ACC112 (cell line): Measurements from ENCODE around the gene SFXN5.

Source experiments
- H2AFZ ChIP-seq: fragments of 200-600 bp; sonication (generic); one replicate; pipeline ENCODE4 v1.6.0; 2017; ENCODE audit warnings: antibody characterized with exemption, low read length; ENCODE audit not compliant: unreplicated experiment
- H3K27ac ChIP-seq: fragments of 200-600 bp; sonication (generic); 2 replicates; pipeline ENCODE4 v1.5.1; 2014; ENCODE audit warnings: low read depth, mild to moderate bottlenecking, antibody characterized with exemption, low read length, moderate library complexity
- H3K27me3 ChIP-seq: fragments of 200-600 bp; sonication (generic); 2 replicates; pipeline ENCODE4 v1.6.1; 2014; ENCODE audit warnings: mild to moderate bottlenecking, antibody characterized with exemption, low read length, moderate library complexity, mixed read lengths; ENCODE audit not compliant: insufficient read depth
- H3K36me3 ChIP-seq: fragments of 200-600 bp; sonication (generic); 2 replicates; pipeline ENCODE4 v1.6.1; 2016; ENCODE audit warnings: mild to moderate bottlenecking, antibody characterized with exemption, low read length, moderate library complexity, mixed read lengths; ENCODE audit not compliant: insufficient read depth
- H3K4me1 ChIP-seq: fragments of 200-600 bp; sonication (generic); one replicate; pipeline ENCODE4 v1.6.1; 2016; ENCODE audit warnings: low read length, mixed read lengths; ENCODE audit not compliant: insufficient read depth, unreplicated experiment, control insufficient read depth
- H3K4me3 ChIP-seq: fragments of 200-600 bp; sonication (generic); 2 replicates; pipeline ENCODE4 v1.5.1; 2014; ENCODE audit warnings: mild to moderate bottlenecking, low read depth, low read length
- H3K79me2 ChIP-seq: fragments of 200-600 bp; sonication (generic); one replicate; pipeline ENCODE4 v1.6.0; 2016; ENCODE audit warnings: low read length; ENCODE audit not compliant: control insufficient read depth, unreplicated experiment, insufficient read depth

The SFXN5 gene

GRCh38 chr2:72933207-72933606 is 138.3 kb downstream of the SFXN5 start:
- Histone ChIP-seq H3K4me1 (peaks cover 15% of the 10 kb centered on the region), H3K36me3 (no peaks in the 10 kb centered on the region), H3K27ac (no peak overlapping the region), H3K79me2 (no peaks in the 10 kb centered on the region), H2AFZ (no peak overlapping the region), H3K4me3 (no peak overlapping the region), H3K27me3 (peaks cover 20% of the 10 kb centered on the region)

DNA sequence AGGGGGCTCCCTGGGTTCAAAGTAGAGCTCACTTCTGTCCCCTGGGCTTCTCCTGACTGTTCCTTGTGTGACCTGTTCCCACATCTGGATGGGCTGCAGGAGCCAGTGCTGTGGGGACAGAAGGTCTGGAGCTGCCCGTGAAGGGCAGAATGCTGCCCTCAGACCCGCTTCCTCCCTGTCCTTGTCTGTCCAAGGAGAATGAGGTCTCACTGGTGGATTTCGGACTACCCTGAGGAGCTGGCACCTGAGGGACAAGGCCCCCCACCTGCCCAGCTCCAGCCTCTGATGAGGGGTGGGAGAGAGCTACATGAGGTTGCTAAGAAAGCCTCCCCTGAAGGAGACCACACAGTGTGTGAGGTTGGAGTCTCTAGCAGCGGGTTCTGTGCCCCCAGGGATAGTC is 138.7 kb downstream of the SFXN5 start:
- peaks cover 15% of the 10 kb centered on the region for H3K4me1 ChIP-seq
- no peak overlapping the region for H2AFZ ChIP-seq
- H3K36me3 ChIP-seq: no peaks in the 10 kb centered on the region
- H3K4me3 ChIP-seq: no peak overlapping the region
- H3K79me2 ChIP-seq: no peaks in the 10 kb centered on the region
- H3K27ac ChIP-seq: no peak overlapping the region
- H3K27me3 ChIP-seq: peaks cover 24% of the 10 kb centered on the region

GRCh38 chr2:72932045-72932740 is 139.3 kb downstream of the SFXN5 start:
- no peak overlapping the region for H3K27ac ChIP-seq
- peaks cover 15% of the 10 kb centered on the region for H3K4me1 ChIP-seq
- H2AFZ ChIP-seq: no peak overlapping the region
- no peak overlapping the region for H3K4me3 ChIP-seq
- no peaks in the 10 kb centered on the region for H3K79me2 ChIP-seq
- H3K27me3 ChIP-seq: peaks cover 30% of the 10 kb centered on the region
- no peaks in the 10 kb centered on the region for H3K36me3 ChIP-seq

GRCh38 chr2:72931280-72931910 is 140.1 kb downstream of the SFXN5 start:
- peaks cover 15% of the 10 kb centered on the region for H3K4me1 ChIP-seq
- H3K27me3 ChIP-seq: peaks cover 38% of the 10 kb centered on the region
- no peaks in the 10 kb centered on the region for H3K79me2 ChIP-seq
- H3K4me3 ChIP-seq: no peak overlapping the region
- no peaks in the 10 kb centered on the region for H3K36me3 ChIP-seq
- H2AFZ ChIP-seq: no peak overlapping the region
- H3K27ac ChIP-seq: no peak overlapping the region

- H3K27me3 ChIP-seq: peaks cover 62% of the 10 kb centered on the region
- no peaks in the 10 kb centered on the region for H3K79me2 ChIP-seq
- no peak overlapping the region for H3K4me3 ChIP-seq
- H3K4me1 ChIP-seq: peaks cover 15% of the 10 kb centered on the region
- H2AFZ ChIP-seq: no peak overlapping the region
- no peaks in the 10 kb centered on the region for H3K36me3 ChIP-seq
- no peak overlapping the region for H3K27ac ChIP-seq
Measured at GRCh38 chr2:72929010-72929409, 142.5 kb downstream of the SFXN5 start.

DNA sequence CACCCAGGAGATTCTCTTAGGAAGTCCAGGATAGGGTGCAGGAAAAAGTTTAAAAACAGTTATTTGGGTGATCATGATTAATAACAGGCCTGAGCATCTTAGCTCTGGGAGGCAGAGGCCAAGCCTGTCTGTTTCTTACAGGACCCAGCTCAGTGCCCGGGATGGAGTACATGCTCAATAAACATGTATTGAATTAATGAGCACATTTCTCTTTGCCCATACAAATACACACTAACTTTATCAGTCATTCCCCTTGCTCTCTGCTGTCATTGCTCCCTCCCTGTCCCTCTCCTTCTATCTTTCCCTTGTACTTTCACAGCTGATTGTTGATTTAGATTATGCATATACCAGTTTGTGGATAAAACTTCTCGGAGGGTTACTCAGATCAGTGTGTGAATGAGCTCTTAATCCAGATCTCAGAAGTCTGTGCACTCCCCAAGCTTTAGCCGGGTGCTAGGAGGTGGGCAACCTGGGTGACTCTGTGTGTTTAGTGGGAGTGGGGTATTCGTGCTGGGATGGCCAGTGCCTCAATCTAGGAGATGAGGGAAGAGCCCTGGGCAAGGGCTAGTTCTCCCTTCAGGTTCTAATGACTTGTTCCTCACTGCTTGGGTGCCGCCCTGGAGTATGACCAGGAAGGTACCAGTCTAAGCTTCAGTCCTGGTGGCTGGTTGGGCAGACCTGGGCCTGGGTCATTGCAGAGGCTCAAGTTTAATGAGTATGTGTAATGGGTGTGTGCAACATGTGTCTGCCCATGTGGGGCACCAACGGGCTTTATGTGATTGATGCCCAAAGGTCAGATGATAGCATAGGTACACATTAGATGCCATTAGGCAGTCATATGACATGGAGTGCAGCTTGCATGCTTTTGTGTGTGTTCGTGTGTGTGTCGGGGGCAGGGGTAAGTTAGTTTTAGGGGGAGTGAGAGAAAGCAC is 143.6 kb downstream of the SFXN5 start:
- H3K79me2 ChIP-seq: no peaks in the 10 kb centered on the region
- no peak overlapping the region for H2AFZ ChIP-seq
- H3K27me3 ChIP-seq: peaks cover 73% of the 10 kb centered on the region
- H3K27ac ChIP-seq: no peak overlapping the region
- peaks cover 15% of the 10 kb centered on the region for H3K4me1 ChIP-seq
- no peak overlapping the region for H3K4me3 ChIP-seq
- H3K36me3 ChIP-seq: no peaks in the 10 kb centered on the region

DNA sequence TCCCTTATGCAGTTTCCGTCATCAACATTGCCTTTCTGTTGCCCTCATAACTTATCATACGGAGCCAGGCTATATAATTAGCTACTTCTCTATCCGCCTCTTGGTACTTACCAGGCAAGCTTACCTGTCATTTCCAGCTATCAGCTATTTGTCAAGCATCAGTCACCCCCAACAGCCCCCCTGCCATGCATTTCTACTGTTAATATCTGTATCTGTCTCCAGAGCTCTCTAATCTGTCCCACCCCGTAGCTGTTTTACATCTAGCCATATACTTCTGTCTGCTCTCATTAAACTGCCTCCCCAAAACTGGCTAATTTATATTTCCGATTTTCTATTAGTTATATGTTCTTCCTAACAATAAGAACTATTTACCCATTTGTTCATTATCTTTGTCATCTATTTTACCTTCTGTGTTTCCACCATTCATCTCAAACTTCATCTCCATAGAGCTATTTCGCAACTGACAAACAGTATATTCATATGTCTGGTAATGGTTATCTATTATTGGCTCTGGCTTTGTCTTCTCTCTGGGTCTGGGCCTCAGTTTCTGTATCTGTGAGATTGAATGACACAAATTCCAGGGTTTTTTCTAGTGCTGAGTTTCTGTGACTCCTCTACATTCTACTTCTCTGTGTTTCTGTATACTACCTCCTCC is 144.6 kb downstream of the SFXN5 start:
- no peak overlapping the region for H2AFZ ChIP-seq
- no peaks in the 10 kb centered on the region for H3K36me3 ChIP-seq
- H3K4me1 ChIP-seq: peaks cover 11% of the 10 kb centered on the region
- H3K4me3 ChIP-seq: no peak overlapping the region
- no peaks in the 10 kb centered on the region for H3K79me2 ChIP-seq
- peaks cover 83% of the 10 kb centered on the region for H3K27me3 ChIP-seq
- H3K27ac ChIP-seq: no peak overlapping the region

DNA sequence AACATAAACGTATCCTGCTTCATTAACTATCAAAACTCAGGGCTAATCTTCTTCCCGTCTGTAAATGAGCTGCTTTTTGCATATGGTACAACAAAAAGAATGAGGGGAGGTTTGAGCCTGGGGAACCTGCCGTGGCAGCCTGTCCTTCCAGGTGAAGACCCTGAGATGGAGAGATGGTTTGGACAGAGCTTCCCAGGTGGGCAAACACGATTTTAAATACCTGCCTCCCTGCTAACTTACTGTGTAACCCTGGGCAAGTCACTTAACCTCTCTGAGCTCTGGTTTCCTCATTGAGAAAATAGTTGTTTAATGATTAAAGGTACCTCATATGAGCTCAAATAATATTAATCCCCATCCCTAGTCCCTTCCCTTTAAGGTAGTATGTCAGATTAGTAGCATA is 145.1 kb downstream of the SFXN5 start:
- Histone ChIP-seq H3K27ac (no peak overlapping the region), H2AFZ (no peak overlapping the region), H3K27me3 (peaks cover 89% of the 10 kb centered on the region), H3K79me2 (no peaks in the 10 kb centered on the region), H3K4me3 (no peak overlapping the region), H3K4me1 (peaks cover 5% of the 10 kb centered on the region), H3K36me3 (no peaks in the 10 kb centered on the region)

GRCh38 chr2:72925328-72925943 is 146.1 kb downstream of the SFXN5 start:
- Histone ChIP-seq H2AFZ (no peak overlapping the region), H3K27me3 (peaks cover 98% of the 10 kb centered on the region), H3K4me3 (no peak overlapping the region), H3K36me3 (no peaks in the 10 kb centered on the region), H3K27ac (no peak overlapping the region), H3K4me1 (no peaks in the 10 kb centered on the region), H3K79me2 (no peaks in the 10 kb centered on the region)
